Activated CD4-positive, alpha-beta T cell treated with anti-CD3 and anti-CD28 coated beads, Interleukin-2, amount 10 ng/mL, durations not matched to agents 7 days and 5 days (primary cell): Measurements from ENCODE around the gene PPP2R3C. TPM values are rescaled to one million over a fixed set of nuclear protein-coding genes. Genes with fewer than 3 reads are reported as not detected.
A peak's percentile ranks its signal among the peaks of the same experiment; 100 is the strongest.
"Not testable (repeated sequence)": the region's sequence is repeated elsewhere in the genome, so short reads cannot be mapped to it uniquely, and the experiment has no call there.

ENCODE experiments used
- CTCF ChIA-PET: fragments of 350-600 bp; sonication (Branson Sonifier 250); formaldehyde crosslinking; loops from one replicate; lab custom pipeline; 2021; ENCODE audit warnings: antibody characterized with exemption; lab: Charles Lee
- POLR2A ChIA-PET: fragments of 350-600 bp; sonication (Branson Sonifier 250); formaldehyde crosslinking; loops from one replicate; lab custom pipeline; 2021; ENCODE audit warnings: antibody characterized with exemption; lab: Charles Lee
- DNase-seq: peaks from one replicate; pipeline ENCODE4 v3.0.0-alpha.2; 2020
- H3K27ac Mint-ChIP-seq: one replicate; pipeline ENCODE4 v1.8.0; 2021; ENCODE audit warnings: mild to moderate bottlenecking, moderate library complexity, mixed read lengths
- H3K27me3 Mint-ChIP-seq: one replicate; pipeline ENCODE4 v1.8.0; 2021; ENCODE audit warnings: mixed read lengths
- H3K36me3 Mint-ChIP-seq: one replicate; pipeline ENCODE4 v1.8.0; 2021; ENCODE audit warnings: low read depth, mixed read lengths
- H3K4me1 Mint-ChIP-seq: one replicate; pipeline ENCODE4 v1.8.0; 2021; ENCODE audit warnings: mixed read lengths
- H3K4me3 Mint-ChIP-seq: one replicate; pipeline ENCODE4 v1.8.0; 2021; ENCODE audit warnings: mild to moderate bottlenecking, moderate library complexity, mixed read lengths
- H3K9me3 Mint-ChIP-seq: one replicate; pipeline ENCODE4 v1.8.0; 2021; ENCODE audit warnings: mixed read lengths
- total RNA-seq, 2 experiments: library from RNA; stranded (reverse); gene quantifications; one replicate each; pipeline ENCODE4 v1.2.3, GENCODE V29; 2021

PPP2R3C gene
- total RNA-seq, 2 experiments from 2014 or later: 37.4 to 41.3 TPM

DNA sequence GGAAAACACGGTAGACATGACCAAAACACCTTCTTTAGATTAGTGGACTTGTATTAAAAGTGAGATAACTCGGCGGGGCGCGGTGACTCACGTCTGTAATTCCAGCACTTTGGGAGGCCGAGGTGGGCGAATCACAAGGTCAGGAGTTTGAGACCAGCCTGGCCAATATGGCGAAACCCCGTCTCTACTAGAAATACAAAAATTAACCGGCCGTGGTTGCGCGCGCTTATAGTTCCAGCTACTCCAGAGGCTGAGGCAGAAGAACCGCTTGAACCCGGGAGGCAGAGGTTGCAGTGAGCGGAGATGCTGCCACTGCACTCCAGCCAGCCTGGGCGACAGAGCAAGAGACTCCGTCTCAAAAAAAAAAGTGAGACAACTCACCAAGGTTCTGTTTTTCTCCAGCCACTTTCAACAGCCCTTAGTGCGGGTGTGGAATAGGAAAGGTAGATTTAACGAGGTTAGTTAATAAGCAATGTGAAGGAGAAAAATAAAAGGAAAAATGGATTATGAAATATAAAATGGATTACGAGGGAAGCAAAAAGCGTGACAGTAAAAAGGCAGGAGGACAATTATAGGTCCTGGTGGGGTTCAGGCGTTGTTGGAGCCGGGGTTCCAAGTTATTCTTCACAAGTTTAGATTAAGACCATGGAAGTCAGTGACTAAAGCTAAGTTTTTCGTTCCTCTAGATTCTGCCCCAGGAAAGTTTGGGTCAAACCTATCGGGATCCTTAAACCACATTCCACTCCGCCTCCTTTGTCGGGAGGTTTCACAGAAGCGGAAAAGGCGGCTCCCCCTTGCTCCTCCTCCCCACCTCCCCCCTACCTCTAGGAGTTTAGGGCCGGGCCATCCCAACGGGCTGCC lies 534 bp downstream of the PPP2R3C start:
- no peaks in the 10 kb centered on the region for H3K27me3 Mint-ChIP-seq
- peak overlapping the region; percentile 100 for H3K27ac Mint-ChIP-seq
- DNase-seq: peak; percentile 9
- H3K4me3 Mint-ChIP-seq: peak overlapping the region; percentile 96
- ChIA-PET CTCF (interaction anchor here (1.2 to 3.5 kb wide), 5 partner anchors 13 to 283 kb away, joined by 3 to 14 read pairs (median 4); partner anchors contain the start of gene NFKBIA), POLR2A (interaction anchor here (0.5 to 0.9 kb wide), 4 partner anchors 10 to 284 kb away, joined by 3 to 5 read pairs (median 4); partner anchors contain the start of gene NFKBIA)
- H3K36me3 Mint-ChIP-seq: peaks cover 37% of the 10 kb centered on the region
- H3K4me1 Mint-ChIP-seq: peaks cover 54% of the 10 kb centered on the region
- H3K9me3 Mint-ChIP-seq: no peaks in the 10 kb centered on the region

- Mint-ChIP-seq H3K9me3 (no peaks in the 10 kb centered on the region), H3K36me3 (peaks cover 52% of the 10 kb centered on the region), H3K27ac (no peak overlapping the region), H3K27me3 (no peaks in the 10 kb centered on the region), H3K4me3 (no peak overlapping the region), H3K4me1 (peaks cover 32% of the 10 kb centered on the region)
- ChIA-PET POLR2A (interaction anchor here (0.8 kb wide), 1 partner anchor 10 kb away, joined by 3 read pairs; no protein-coding TSS in a partner anchor), CTCF (interaction anchor here (0.7 kb wide), 3 partner anchors 30 to 305 kb away, joined by 3 to 4 read pairs (median 4); no protein-coding TSS in a partner anchor)
- DNase-seq: no peak
These were observed 4.7 kb downstream of the PPP2R3C start for GRCh38 chr14:35117112-35117511.

GRCh38 chr14:35116242-35116641 lies 5.5 kb downstream of the PPP2R3C start:
- Mint-ChIP-seq H3K4me1 (peaks cover 33% of the 10 kb centered on the region), H3K4me3 (no peak overlapping the region), H3K36me3 (peaks cover 61% of the 10 kb centered on the region), H3K27ac (no peak overlapping the region), H3K9me3 (no peaks in the 10 kb centered on the region), H3K27me3 (no peaks in the 10 kb centered on the region)
- CTCF ChIA-PET: interaction anchor here (0.8 kb wide), 1 partner anchor 9 kb away, joined by 3 read pairs; no protein-coding TSS in a partner anchor
- DNase-seq: no peak
- POLR2A ChIA-PET: no interaction called here

DNA sequence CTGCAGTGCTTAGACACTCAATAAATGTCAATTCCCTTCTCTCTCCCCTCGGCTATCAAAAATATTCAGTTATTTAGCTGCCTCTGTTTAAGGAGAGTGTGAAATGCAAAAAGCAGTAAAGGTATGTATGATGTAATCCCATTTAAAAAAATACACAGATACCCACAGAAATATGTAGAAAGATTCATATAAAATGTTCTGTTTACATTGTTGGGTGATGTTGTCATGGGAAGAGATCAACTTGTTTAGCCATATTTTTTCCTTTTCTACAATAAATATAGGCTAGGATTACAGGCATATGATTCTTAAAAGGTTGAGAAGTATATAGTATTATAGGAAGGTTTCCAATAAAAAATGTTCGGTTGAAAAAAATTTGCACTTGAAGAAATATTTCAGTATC lies 7.8 kb downstream of the PPP2R3C start:
- peaks cover 69% of the 10 kb centered on the region for H3K36me3 Mint-ChIP-seq
- no peak overlapping the region for H3K4me3 Mint-ChIP-seq
- H3K9me3 Mint-ChIP-seq: no peaks in the 10 kb centered on the region
- ChIA-PET POLR2A (interaction anchor here (1.0 kb wide), 1 partner anchor 9 kb away, joined by 3 read pairs; no protein-coding TSS in a partner anchor), CTCF (interaction anchor here (1.0 kb wide), 1 partner anchor 116 kb away, joined by 3 read pairs; no protein-coding TSS in a partner anchor)
- peak overlapping the region; percentile 25 for H3K27ac Mint-ChIP-seq
- H3K27me3 Mint-ChIP-seq: no peaks in the 10 kb centered on the region
- DNase-seq: no peak
- peaks cover 21% of the 10 kb centered on the region for H3K4me1 Mint-ChIP-seq

- no peaks in the 10 kb centered on the region for H3K27me3 Mint-ChIP-seq
- no peaks in the 10 kb centered on the region for H3K9me3 Mint-ChIP-seq
- ChIA-PET CTCF (interaction anchor here (0.6 kb wide), 2 partner anchors 8 to 12 kb away, joined by 3 read pairs; no protein-coding TSS in a partner anchor), POLR2A (interaction anchor here (0.7 kb wide), 1 partner anchor 40 kb away, joined by 3 read pairs; no protein-coding TSS in a partner anchor)
- H3K36me3 Mint-ChIP-seq: peaks cover 65% of the 10 kb centered on the region
- no peak for DNase-seq
- H3K27ac Mint-ChIP-seq: no peak overlapping the region
- no peak overlapping the region for H3K4me3 Mint-ChIP-seq
- peaks cover 18% of the 10 kb centered on the region for H3K4me1 Mint-ChIP-seq
These were observed 8.4 kb downstream of the PPP2R3C start for GRCh38 chr14:35113308-35113950.

GRCh38 chr14:35112641-35113040 lies 9.1 kb downstream of the PPP2R3C start:
- Mint-ChIP-seq H3K4me3 (no peak overlapping the region), H3K4me1 (peaks cover 15% of the 10 kb centered on the region), H3K27ac (no peak overlapping the region), H3K36me3 (peaks cover 62% of the 10 kb centered on the region), H3K27me3 (no peaks in the 10 kb centered on the region), H3K9me3 (no peaks in the 10 kb centered on the region)
- DNase-seq: no peak
- ChIA-PET CTCF (no interaction called here), POLR2A (interaction anchor here (0.7 kb wide), 1 partner anchor 39 kb away, joined by 3 read pairs; no protein-coding TSS in a partner anchor)

DNA sequence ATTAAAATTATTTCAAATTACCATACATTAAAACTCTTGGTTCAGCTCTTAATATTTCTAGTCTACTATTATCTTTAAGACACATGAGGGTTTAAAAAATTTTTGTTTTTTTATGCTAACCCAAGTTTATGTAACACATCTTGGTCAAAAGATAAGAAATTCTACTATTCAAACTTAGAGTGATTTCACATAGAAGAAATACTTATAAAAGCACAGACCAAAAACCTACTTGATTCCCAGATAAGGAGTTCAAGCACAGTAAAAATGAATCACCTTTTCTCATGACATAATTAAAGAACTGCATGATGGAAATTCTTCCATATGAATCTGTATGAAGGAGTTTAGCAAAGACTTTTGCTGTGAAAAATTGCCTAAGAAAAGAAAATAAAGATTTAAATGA lies 13.9 kb downstream of the PPP2R3C start:
- Mint-ChIP-seq H3K27me3 (no peaks in the 10 kb centered on the region), H3K9me3 (no peaks in the 10 kb centered on the region), H3K4me1 (peaks cover 5% of the 10 kb centered on the region), H3K4me3 (no peak overlapping the region), H3K27ac (no peak overlapping the region), H3K36me3 (peaks cover 52% of the 10 kb centered on the region)
- ChIA-PET CTCF (interaction anchor here (0.6 to 1.2 kb wide), 3 partner anchors 9 to 24 kb away, joined by 3 to 4 read pairs (median 3); no protein-coding TSS in a partner anchor), POLR2A (interaction anchor here (0.6 kb wide), 1 partner anchor 9 kb away, joined by 3 read pairs; no protein-coding TSS in a partner anchor)
- no peak for DNase-seq

DNA sequence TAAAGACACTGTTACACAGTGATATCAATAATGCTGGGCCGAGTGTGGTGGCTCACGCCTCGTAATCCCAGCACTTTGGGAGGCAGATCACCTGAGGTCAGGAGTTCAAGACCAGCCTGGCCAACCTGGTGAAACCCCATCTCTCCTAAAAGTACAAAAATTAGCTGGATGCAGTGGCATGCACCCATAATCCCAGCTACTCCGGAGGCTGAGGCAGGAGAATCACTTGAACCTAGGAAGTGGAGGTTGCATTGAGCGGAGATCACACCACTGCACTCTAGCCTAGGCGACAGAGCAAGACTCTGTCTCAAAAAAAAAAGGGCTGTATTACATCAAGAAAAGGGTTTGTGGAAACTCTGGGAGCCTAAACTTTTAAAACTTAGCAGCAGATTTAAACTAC lies 27.1 kb downstream of the PPP2R3C start:
- H3K27me3 Mint-ChIP-seq, POLR2A ChIA-PET, H3K9me3 Mint-ChIP-seq, H3K4me1 Mint-ChIP-seq, H3K4me3 Mint-ChIP-seq, H3K27ac Mint-ChIP-seq, DNase-seq: not testable (repeated sequence)
- peaks cover 46% of the 10 kb centered on the region for H3K36me3 Mint-ChIP-seq
- CTCF ChIA-PET: interaction anchor here (1.3 to 1.8 kb wide), 2 partner anchors 17 to 28 kb away, joined by 3 to 5 read pairs; partner anchors contain the start of gene PRORP

- Mint-ChIP-seq H3K36me3 (peaks cover 47% of the 10 kb centered on the region), H3K4me3 (no peak overlapping the region), H3K4me1 (no peaks in the 10 kb centered on the region), H3K27ac (no peak overlapping the region), H3K9me3 (no peaks in the 10 kb centered on the region), H3K27me3 (no peaks in the 10 kb centered on the region)
- no peak for DNase-seq
- POLR2A ChIA-PET: no interaction called here
- CTCF ChIA-PET: no interaction called here
These were observed 33.3 kb downstream of the PPP2R3C start for GRCh38 chr14:35088514-35088913.

- no peaks in the 10 kb centered on the region for H3K27me3 Mint-ChIP-seq
- POLR2A ChIA-PET: no interaction called here
- CTCF ChIA-PET: no interaction called here
- H3K9me3 Mint-ChIP-seq: no peaks in the 10 kb centered on the region
- H3K4me1 Mint-ChIP-seq: no peaks in the 10 kb centered on the region
- DNase-seq: no peak
- no peak overlapping the region for H3K27ac Mint-ChIP-seq
- peaks cover 44% of the 10 kb centered on the region for H3K36me3 Mint-ChIP-seq
- no peak overlapping the region for H3K4me3 Mint-ChIP-seq
These were observed 36.3 kb downstream of the PPP2R3C start for GRCh38 chr14:35085441-35085840.

DNA sequence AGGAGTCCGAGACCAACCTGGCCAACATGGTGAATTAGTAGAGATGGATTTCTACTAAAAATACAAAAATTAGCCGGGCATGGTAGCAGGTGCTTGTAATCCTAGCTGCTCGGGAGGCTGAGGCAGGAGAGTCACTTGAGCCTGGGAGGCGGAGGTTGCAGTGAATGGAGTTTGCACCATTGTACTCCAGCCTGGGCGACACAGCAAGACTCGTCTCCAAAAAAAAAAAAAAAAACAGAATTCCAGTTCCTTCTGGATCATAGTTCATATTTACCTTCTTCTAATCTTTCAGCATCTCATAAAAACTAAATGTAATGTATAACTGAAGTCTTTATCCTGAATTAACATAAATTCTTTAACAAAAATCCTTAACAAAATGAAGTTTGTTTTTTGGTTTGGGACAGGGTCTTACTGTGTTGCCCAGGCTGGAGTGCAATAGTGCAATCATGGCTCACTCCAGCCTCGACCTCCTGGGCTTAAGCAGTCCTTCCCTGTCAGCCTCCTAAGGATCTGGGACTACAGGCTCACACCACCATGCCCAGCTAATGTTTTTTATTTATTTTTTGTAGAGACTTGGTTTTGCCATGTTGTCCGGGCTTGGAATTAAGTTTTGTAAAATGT lies 38.1 kb downstream of the PPP2R3C start:
- CTCF ChIA-PET: interaction anchor here (0.6 to 0.7 kb wide), 2 partner anchors 17 to 24 kb away, joined by 3 read pairs; no protein-coding TSS in a partner anchor
- Mint-ChIP-seq H3K4me1 (no peaks in the 10 kb centered on the region), H3K4me3 (no peak overlapping the region), H3K27ac (peak overlapping the region; percentile 36), H3K36me3 (peaks cover 48% of the 10 kb centered on the region), H3K27me3 (no peaks in the 10 kb centered on the region), H3K9me3 (no peaks in the 10 kb centered on the region)
- no peak for DNase-seq
- POLR2A ChIA-PET: no interaction called here

DNA sequence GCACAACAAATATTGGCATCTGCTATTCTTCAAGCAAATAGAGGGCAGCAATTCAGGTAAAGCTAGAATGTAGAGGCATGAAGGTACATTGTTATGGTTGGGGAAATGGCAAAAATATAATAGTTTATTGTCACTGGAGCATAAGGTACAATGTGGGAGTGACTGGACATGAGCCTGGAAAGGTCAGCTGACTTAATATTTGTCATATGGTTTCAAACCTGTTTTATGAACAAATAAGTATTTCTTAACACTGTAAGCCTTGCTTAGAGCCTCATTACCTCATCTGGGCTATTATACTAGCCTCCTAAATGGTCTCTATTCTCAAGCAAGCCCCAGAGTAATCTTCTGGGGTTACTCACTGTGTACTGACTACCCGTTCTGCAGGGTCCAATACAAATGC lies 42.0 kb downstream of the PPP2R3C start:
- Mint-ChIP-seq H3K36me3 (peaks cover 33% of the 10 kb centered on the region), H3K27me3 (no peaks in the 10 kb centered on the region), H3K27ac (no peak overlapping the region), H3K4me1 (no peaks in the 10 kb centered on the region), H3K4me3 (no peak overlapping the region), H3K9me3 (no peaks in the 10 kb centered on the region)
- ChIA-PET POLR2A (no interaction called here), CTCF (no interaction called here)
- no peak for DNase-seq
